DMS53 (cell line): ENCODE results near the gene PAFAH1B1.

Experiments used
- DNase-seq: peaks from one replicate; lab custom pipeline; 2025; lab: John Stamatoyannopoulos, UW

Gene PAFAH1B1

GRCh38 chr17:2704031-2704889, 110.8 kb downstream of the PAFAH1B1 start:
- DNase-seq: no peak

DNA sequence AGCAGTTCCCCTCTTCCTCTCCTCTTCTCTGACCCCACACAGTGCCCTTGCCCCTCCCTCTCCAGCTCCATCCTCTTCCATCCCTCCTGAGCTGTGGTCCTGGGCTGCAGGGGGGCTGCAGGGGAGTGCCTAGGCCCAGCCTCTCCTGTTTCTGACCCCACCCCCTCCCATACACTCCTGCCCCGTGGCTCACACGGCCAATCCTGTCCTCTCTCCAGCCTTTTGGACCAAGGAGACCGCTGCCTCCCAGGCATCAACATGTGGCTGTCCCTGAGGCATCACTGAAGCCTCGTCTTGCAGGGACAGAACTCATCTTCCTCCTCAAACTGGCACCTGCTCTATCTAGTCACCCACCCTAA, 111.4 kb downstream of the PAFAH1B1 start:
- no peak for DNase-seq

- no peak for DNase-seq
Observed at GRCh38 chr17:2705263-2705662, 111.8 kb downstream of the PAFAH1B1 start.

- no peak for DNase-seq
Observed at GRCh38 chr17:2705888-2706795, 112.7 kb downstream of the PAFAH1B1 start.

DNA sequence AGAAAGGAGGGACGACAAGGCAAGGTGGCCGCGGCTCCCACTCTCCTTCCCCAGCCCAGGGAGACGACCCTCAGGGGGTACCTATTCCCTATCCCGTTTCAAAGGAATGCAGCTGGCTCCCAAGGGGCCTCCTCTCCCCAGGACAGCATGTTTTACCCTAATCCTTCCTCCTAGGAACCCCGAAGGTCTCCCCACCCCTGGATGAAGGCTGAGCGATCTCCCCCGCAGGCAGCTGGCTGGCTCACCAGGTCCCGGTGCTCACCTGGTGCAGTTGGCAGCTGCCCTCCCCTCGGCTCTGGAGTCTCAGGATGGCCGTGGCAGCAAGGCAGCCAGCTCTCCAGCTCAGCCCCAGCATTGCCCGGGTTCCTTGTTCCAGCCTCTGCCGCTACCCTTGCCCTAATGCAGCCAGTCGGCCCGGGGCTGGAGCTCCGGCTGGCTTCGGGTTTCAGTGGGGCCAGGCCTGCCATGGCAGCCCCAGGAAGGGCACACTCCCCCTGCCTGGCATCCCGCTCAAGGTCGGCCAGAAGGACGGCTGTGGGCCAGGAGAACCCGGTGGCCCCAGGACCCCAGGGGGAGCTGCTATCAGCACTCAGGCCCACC, 113.6 kb downstream of the PAFAH1B1 start:
- no peak for DNase-seq

- DNase-seq: peak; percentile 52
Observed at GRCh38 chr17:2707721-2708584, 114.5 kb downstream of the PAFAH1B1 start.

GRCh38 chr17:2708585-2709182, 115.2 kb downstream of the PAFAH1B1 start:
- no peak for DNase-seq

- peak; percentile 25 for DNase-seq
Observed at GRCh38 chr17:2709183-2709661, 115.8 kb downstream of the PAFAH1B1 start.

- no peak for DNase-seq
Observed at GRCh38 chr17:2710071-2710802, 116.8 kb downstream of the PAFAH1B1 start.

- DNase-seq: peak; percentile 53
Observed at GRCh38 chr17:2710803-2711607, 117.6 kb downstream of the PAFAH1B1 start.

GRCh38 chr17:2711608-2712299, 118.3 kb downstream of the PAFAH1B1 start, which contains the start of gene CLUH:
TSS of gene CLUH (minus strand) at chr17:2711764. CDS start at chr17:2711661, 103 bp downstream.
- DNase-seq: peak; percentile 96

DNA sequence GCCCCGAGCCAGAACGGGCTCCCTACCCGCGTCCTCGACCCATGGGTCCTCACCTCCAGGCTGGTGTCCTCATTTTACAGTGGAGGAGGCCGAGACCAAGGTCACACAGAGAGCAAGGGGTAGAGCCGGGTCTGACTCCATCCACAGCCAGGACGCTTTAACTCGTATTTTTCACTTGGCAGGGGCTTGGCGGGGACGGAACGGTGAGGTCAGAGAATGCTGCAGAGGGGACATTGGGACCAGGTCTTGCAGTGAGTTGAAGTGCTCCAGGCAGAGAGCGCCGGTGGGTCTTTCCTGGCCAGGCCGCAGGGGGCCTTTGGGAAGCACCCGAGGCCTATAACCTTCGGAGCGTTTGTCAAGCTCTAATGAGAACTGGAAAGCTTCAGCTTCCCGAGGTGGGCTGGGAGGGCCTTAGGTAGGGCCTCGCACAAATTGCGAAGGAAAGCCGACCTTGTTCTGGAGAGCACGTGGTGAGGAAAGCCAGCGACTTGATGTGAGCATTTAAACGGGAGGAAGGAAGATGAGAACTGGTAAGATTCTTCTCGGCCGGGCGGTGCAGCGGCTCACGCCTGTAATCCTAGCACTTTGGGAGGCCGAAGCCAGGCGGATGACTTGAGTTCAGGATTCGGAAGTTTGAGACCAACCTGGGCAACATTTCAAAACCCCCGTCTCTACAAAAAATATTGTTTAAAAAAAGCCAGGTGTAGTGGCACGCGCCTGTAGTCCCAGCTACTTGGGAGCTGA, 119.0 kb downstream of the PAFAH1B1 start:
- peak; percentile 58 for DNase-seq

DNA sequence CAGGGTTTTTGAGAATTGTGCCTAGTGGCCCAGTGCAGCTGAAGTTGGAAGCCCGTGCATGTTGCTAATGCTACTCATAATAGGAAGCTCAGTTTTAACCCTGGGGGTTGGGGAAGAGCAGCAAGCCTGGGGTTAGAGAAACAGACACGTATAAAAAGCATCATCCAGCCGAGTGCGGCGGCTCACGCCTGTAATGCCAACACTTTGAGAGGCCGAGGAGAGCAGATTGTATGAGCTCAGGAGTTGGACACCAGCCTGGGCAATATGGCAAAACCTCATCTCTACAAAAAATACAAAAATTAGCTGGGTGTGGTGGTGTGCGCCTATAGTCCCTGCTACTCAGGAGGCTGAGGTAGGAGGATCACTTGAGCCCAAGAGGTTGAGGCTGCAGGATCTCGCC, 120.4 kb downstream of the PAFAH1B1 start:
- DNase-seq: no peak

DNA sequence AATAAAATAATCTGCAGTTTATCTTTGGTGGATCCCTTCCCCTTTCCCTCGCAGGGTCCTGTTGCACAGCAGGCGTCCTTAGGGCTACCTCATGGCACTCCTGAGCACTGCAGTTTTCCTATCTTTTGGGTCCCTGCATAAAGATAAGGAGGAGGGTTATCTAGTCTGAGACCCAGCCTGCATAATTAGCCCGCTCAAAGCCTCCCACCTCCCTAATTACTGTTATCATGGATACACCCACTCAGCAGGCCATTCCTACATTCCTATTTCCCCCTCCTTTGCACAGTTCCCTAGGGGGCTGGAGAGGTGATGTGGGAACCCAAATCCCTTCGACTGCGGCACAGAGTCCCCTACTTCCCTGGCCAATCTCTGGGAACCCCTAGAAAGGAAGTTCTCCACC, 123.2 kb downstream of the PAFAH1B1 start:
- DNase-seq: no peak

DNA sequence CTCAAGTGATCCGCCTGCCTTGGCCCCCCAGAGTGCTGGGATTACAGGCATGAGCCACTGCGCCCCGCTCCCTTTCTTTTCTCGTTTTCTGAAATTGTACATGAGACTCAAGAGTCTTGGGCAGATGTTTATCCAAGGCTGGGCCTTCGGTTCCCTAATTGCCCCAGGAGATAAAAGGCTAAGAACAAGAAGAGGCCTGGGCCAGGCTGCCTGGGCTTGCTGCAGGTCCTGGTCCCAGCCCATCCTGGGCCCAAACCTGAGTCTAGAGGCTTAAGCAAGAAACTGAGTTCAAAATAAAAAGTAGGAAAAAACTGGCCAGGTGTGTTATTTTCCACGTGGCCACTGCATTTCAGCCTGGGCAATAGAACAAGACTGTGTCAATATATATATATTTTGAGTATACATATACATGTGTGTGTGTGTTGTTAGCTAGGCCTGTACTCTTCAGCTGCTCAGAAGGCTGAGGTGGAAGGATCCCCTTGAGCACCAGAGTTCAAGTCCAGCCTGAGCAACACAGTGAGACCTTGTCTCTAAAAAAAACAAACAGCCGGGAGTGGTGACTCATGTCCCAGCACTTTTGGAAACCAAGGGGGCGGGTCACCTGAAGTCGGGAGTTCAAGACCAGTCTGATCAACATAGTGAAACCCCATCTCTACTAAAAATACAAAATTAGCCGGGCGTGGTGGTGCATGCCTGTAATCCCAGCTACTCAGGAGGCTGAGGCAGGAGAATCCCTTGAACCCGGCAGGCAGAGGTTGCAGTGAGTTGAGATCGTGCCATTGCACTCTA, 124.9 kb downstream of the PAFAH1B1 start:
- peak; percentile 28 for DNase-seq

GRCh38 chr17:2719861-2720260, 126.4 kb downstream of the PAFAH1B1 start:
- no peak for DNase-seq

GRCh38 chr17:2721603-2722002, 128.1 kb downstream of the PAFAH1B1 start:
- no peak for DNase-seq
